Memory B cell (primary cell): ENCODE data around the gene TFDP1.

Experiments used
- ATAC-seq: fragments of 150-1000 bp; cut with Tn5 transposase; 2 replicates; pipeline ENCODE4 v1.10.0; 2021; ENCODE audit warnings: low read depth, mild to moderate bottlenecking, moderate library complexity
- DNase-seq, 2 donors: peaks; one replicate each; pipeline ENCODE4 v3.0.0; 2022; ENCODE audit warnings: low spot score in 2 of 2
- H3K27ac Mint-ChIP-seq: one replicate; pipeline ENCODE4 v1.8.0; 2022; ENCODE audit warnings: mild to moderate bottlenecking, moderate library complexity, mixed read lengths
- H3K27me3 Mint-ChIP-seq: one replicate; pipeline ENCODE4 v1.8.0; 2022; ENCODE audit warnings: mixed read lengths
- H3K36me3 Mint-ChIP-seq: one replicate; pipeline ENCODE4 v1.8.0; 2022; ENCODE audit warnings: mild to moderate bottlenecking, mixed read lengths
- H3K4me1 Mint-ChIP-seq: one replicate; pipeline ENCODE4 v1.8.0; 2022; ENCODE audit warnings: mixed read lengths
- H3K4me3 Mint-ChIP-seq: one replicate; pipeline ENCODE4 v1.8.0; 2022; ENCODE audit warnings: mild to moderate bottlenecking, moderate library complexity, mixed read lengths
- H3K9me3 Mint-ChIP-seq: one replicate; pipeline ENCODE4 v1.8.0; 2022; ENCODE audit warnings: mixed read lengths

The TFDP1 gene

GRCh38 chr13:113605866-113606438 is 21.4 kb downstream of the TFDP1 start:
- ATAC-seq (no peak), DNase-seq (no peak)
- Mint-ChIP-seq H3K36me3 (peaks cover 14% of the 10 kb centered on the region), H3K9me3 (no peaks in the 10 kb centered on the region), H3K4me1 (peaks cover 23% of the 10 kb centered on the region), H3K4me3 (no peak overlapping the region), H3K27me3 (no peaks in the 10 kb centered on the region), H3K27ac (no peak overlapping the region)

GRCh38 chr13:113607056-113607888 is 22.7 kb downstream of the TFDP1 start:
- Mint-ChIP-seq H3K27ac (peak overlapping the region; percentile 18), H3K4me3 (peak overlapping the region; percentile 46), H3K9me3 (no peaks in the 10 kb centered on the region), H3K4me1 (peaks cover 17% of the 10 kb centered on the region), H3K27me3 (no peaks in the 10 kb centered on the region), H3K36me3 (peaks cover 11% of the 10 kb centered on the region)
- ATAC-seq (peak; percentile 56), DNase-seq (no peak)

GRCh38 chr13:113607889-113608635 is 23.5 kb downstream of the TFDP1 start:
- DNase-seq (no peak), ATAC-seq (no peak)
- Mint-ChIP-seq H3K4me3 (peak overlapping the region; percentile 46), H3K27ac (peak overlapping the region; percentile 18), H3K36me3 (peaks cover 11% of the 10 kb centered on the region), H3K9me3 (no peaks in the 10 kb centered on the region), H3K4me1 (peaks cover 17% of the 10 kb centered on the region), H3K27me3 (no peaks in the 10 kb centered on the region)

GRCh38 chr13:113608967-113609533 is 24.5 kb downstream of the TFDP1 start:
- H3K4me3 Mint-ChIP-seq = no peak overlapping the region

GRCh38 chr13:113609616-113610015 is 25.1 kb downstream of the TFDP1 start:
- ATAC-seq = no peak
- H3K27ac Mint-ChIP-seq = no peak overlapping the region
- DNase-seq = no peak
- H3K36me3 Mint-ChIP-seq = peaks cover 11% of the 10 kb centered on the region
- no peaks in the 10 kb centered on the region for H3K9me3 Mint-ChIP-seq
- H3K4me1 Mint-ChIP-seq = peaks cover 17% of the 10 kb centered on the region
- no peaks in the 10 kb centered on the region for H3K27me3 Mint-ChIP-seq
- H3K4me3 Mint-ChIP-seq = no peak overlapping the region

More at GRCh38 chr13:113608967-113609533, 24.5 kb downstream of the TFDP1 start:
- Mint-ChIP-seq H3K9me3 (no peaks in the 10 kb centered on the region), H3K4me1 (peaks cover 17% of the 10 kb centered on the region), H3K27ac (no peak overlapping the region), H3K27me3 (no peaks in the 10 kb centered on the region), H3K36me3 (peaks cover 11% of the 10 kb centered on the region)
- no peak for DNase-seq
- no peak for ATAC-seq

- peak overlapping the region; percentile 63 for H3K27ac Mint-ChIP-seq
Measured at GRCh38 chr13:113610266-113610665, 25.7 kb downstream of the TFDP1 start.

GRCh38 chr13:113611996-113612395 is 27.4 kb downstream of the TFDP1 start:
- ATAC-seq (no peak), DNase-seq (no peak)
- Mint-ChIP-seq H3K4me1 (peaks cover 16% of the 10 kb centered on the region), H3K27ac (no peak overlapping the region), H3K4me3 (no peak overlapping the region), H3K27me3 (no peaks in the 10 kb centered on the region), H3K9me3 (no peaks in the 10 kb centered on the region), H3K36me3 (peaks cover 11% of the 10 kb centered on the region)

More at GRCh38 chr13:113610266-113610665, 25.7 kb downstream of the TFDP1 start:
- peaks cover 17% of the 10 kb centered on the region for H3K4me1 Mint-ChIP-seq
- H3K36me3 Mint-ChIP-seq = peaks cover 8% of the 10 kb centered on the region
- no peak for DNase-seq
- ATAC-seq = no peak
- no peaks in the 10 kb centered on the region for H3K9me3 Mint-ChIP-seq
- H3K27me3 Mint-ChIP-seq = no peaks in the 10 kb centered on the region
- no peak overlapping the region for H3K4me3 Mint-ChIP-seq

GRCh38 chr13:113612607-113613006 is 28.1 kb downstream of the TFDP1 start:
- no peaks in the 10 kb centered on the region for H3K9me3 Mint-ChIP-seq
- H3K27ac Mint-ChIP-seq = no peak overlapping the region
- no peak overlapping the region for H3K4me3 Mint-ChIP-seq
- no peak for ATAC-seq
- H3K27me3 Mint-ChIP-seq = no peaks in the 10 kb centered on the region
- H3K36me3 Mint-ChIP-seq = peaks cover 11% of the 10 kb centered on the region
- DNase-seq = no peak
- H3K4me1 Mint-ChIP-seq = peaks cover 16% of the 10 kb centered on the region

GRCh38 chr13:113613789-113614379 is 29.3 kb downstream of the TFDP1 start:
- DNase-seq (no peak), ATAC-seq (no peak)
- no peaks in the 10 kb centered on the region for H3K27me3 Mint-ChIP-seq
- H3K4me1 Mint-ChIP-seq = peaks cover 9% of the 10 kb centered on the region
- H3K27ac Mint-ChIP-seq = no peak overlapping the region
- H3K4me3 Mint-ChIP-seq = no peak overlapping the region
- no peaks in the 10 kb centered on the region for H3K9me3 Mint-ChIP-seq
- H3K36me3 Mint-ChIP-seq = peaks cover 11% of the 10 kb centered on the region

- peaks cover 6% of the 10 kb centered on the region for H3K4me1 Mint-ChIP-seq
- no peak for DNase-seq
- H3K36me3 Mint-ChIP-seq = peaks cover 7% of the 10 kb centered on the region
- ATAC-seq = no peak
- no peaks in the 10 kb centered on the region for H3K9me3 Mint-ChIP-seq
- peak overlapping the region; percentile 64 for H3K27ac Mint-ChIP-seq
- H3K4me3 Mint-ChIP-seq = no peak overlapping the region
- H3K27me3 Mint-ChIP-seq = no peaks in the 10 kb centered on the region
Measured at GRCh38 chr13:113616281-113616906, 31.8 kb downstream of the TFDP1 start.

GRCh38 chr13:113616991-113617749 is 32.6 kb downstream of the TFDP1 start:
- H3K27ac Mint-ChIP-seq = peak overlapping the region; percentile 64
- no peaks in the 10 kb centered on the region for H3K9me3 Mint-ChIP-seq

GRCh38 chr13:113617961-113618360 is 33.4 kb downstream of the TFDP1 start:
- Mint-ChIP-seq H3K4me1 (peaks cover 6% of the 10 kb centered on the region), H3K9me3 (no peaks in the 10 kb centered on the region), H3K27ac (no peak overlapping the region), H3K27me3 (no peaks in the 10 kb centered on the region), H3K4me3 (no peak overlapping the region), H3K36me3 (peaks cover 11% of the 10 kb centered on the region)
- ATAC-seq (no peak), DNase-seq (no peak)

More at GRCh38 chr13:113616991-113617749, 32.6 kb downstream of the TFDP1 start:
- Mint-ChIP-seq H3K4me1 (peaks cover 6% of the 10 kb centered on the region), H3K27me3 (no peaks in the 10 kb centered on the region), H3K4me3 (no peak overlapping the region), H3K36me3 (peaks cover 6% of the 10 kb centered on the region)
- no peak for DNase-seq
- ATAC-seq = no peak

- no peak overlapping the region for H3K27ac Mint-ChIP-seq
- peaks cover 6% of the 10 kb centered on the region for H3K4me1 Mint-ChIP-seq
- H3K36me3 Mint-ChIP-seq = peaks cover 12% of the 10 kb centered on the region
- ATAC-seq = no peak
- no peaks in the 10 kb centered on the region for H3K27me3 Mint-ChIP-seq
- no peak for DNase-seq
- H3K9me3 Mint-ChIP-seq = no peaks in the 10 kb centered on the region
- H3K4me3 Mint-ChIP-seq = no peak overlapping the region
Measured at GRCh38 chr13:113618455-113618854, 33.9 kb downstream of the TFDP1 start.
